HG02571 (cell line): Measurements from ENCODE around the gene INPP5E.

ENCODE experiments used
- ATAC-seq: cut with Tn5 transposase; IDR thresholded peaks from one replicate; pipeline ENCODE4 v1.9.1; 2021; ENCODE audit warnings: mild to moderate bottlenecking, moderate library complexity; ENCODE audit not compliant: unreplicated experiment

INPP5E gene

DNA sequence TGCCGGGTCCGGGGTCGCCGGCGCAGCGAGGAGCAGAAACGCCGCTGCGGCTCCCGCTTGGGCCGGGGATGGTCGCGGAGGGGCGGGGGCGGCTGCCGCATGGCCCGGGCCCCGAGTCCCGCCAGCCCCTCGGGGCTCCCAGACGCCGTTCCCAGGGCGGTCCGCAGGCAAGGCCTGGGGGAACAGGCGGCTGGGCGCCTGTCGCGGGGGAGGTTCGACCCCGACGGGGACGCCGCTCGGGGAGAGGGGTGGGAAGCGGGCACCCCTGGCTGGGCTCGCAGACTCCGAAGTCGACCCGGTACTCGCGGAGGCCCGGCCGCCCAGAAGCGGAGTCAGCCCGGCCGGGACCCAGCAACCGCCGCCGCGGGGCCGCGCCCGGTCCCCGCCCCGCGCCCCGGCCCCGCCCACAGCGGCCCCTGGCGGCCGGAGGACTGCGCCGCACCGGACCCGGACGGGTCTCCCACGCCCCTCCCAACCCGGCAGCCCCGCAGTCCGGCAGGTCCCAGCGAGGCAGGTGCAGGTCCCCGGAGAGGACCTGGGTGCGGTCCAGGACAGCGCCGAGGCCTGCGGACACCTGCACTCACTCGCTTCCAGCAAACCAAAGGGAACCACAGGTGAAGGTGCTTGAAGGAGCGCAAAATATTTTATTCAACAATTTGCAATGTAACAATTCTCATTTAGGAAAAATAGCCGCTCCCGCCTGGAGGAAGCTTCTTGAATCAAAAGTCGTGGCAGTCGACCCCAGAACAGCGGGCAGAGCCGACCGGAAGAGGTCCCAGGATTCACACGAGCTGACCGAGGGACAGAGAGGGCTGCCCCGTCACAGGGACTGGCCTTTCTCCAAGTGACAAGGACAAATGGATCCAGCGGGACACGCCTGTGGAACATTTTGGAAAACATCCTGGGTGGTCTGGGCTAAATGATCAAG lies at the start of gene INPP5E:
Gene INPP5E (minus strand): TSS at position 365 of the 928 bp plus-strand sequence. CDS start 426 bp downstream, outside the sequence.
- ATAC-seq, result peak; percentile 55

DNA sequence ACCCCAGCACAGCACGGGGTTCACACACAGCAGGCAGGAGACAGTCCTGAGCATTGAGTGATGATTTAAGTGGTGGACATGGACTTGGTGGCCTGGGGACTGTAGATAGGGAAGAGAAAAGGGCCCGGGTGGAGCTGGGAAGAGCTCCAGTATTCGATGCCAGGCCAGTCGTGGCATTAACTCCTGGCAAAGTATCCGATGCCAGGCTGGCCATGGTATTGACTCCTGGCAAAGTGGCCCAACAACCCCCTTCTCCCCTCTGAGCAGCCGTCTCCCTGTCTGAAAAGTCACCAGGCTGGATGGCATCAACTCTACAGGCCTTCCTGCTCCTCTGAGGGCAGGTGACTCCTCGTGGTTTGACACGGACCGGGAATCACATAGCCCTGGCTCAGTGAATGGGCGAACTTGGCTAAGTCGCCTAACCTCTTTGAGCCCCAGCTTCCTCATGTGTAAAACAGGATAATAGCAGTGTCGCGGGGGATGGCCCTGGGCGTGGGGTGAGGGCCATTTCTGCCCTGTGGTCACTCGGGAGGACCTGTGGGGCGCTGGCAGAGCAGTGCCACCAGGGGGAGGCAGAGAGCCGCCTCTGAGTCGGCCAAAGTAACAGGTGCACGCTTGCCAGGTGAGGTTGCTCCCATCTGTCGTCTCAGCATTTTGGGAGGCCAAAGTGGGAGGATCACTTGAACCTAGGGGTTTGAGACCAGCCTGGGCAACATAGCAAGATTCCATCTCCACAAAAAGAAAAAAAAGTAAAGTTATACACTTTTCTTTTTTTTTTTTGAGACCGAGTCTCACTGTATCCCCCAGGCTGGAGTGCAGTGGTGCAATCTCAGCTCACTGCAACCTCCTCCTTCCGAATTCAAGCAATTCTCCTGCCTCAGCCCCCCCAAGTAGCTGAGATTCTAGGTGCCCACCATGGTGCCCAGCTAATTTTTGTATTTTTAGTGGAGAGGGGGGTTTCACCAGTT lies 48.9 kb upstream of the INPP5E start:
- no peak for ATAC-seq

GRCh38 chr9:136487672-136488071 lies 48.0 kb upstream of the INPP5E start:
- ATAC-seq, result no peak

GRCh38 chr9:136486823-136487620 lies 47.4 kb upstream of the INPP5E start:
- no peak for ATAC-seq

DNA sequence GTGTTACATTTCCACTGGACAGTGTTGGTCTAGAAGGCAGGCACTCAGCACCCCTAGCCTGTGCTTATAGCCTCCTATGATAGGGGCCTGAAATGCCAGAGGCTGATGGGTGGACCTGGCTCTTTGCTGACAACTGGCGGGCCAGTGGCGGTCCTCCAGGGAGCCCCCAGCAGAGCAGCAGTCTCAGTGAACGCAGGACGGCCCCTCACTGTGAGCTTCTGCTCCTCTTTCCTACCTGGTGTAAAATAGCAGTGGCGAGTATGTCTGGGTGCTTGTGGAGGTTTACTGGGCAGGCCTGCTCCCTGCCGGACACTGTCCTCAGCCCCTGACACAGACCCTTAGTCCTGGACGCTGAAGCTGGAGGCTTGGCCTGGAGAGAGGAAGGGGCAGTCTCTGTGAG lies 46.5 kb upstream of the INPP5E start:
- no peak for ATAC-seq

- ATAC-seq, result no peak
Observed at GRCh38 chr9:136485049-136486045, 45.7 kb upstream of the INPP5E start.

- ATAC-seq, result no peak
Observed at GRCh38 chr9:136484153-136485048, 44.8 kb upstream of the INPP5E start.

- ATAC-seq, result peak; percentile 59
Observed at GRCh38 chr9:136483589-136484152, 44.0 kb upstream of the INPP5E start.

GRCh38 chr9:136482793-136483588 lies 43.3 kb upstream of the INPP5E start, which contains the start of gene SEC16A:
Gene SEC16A (minus strand): TSS chr9:136483040. CDS start chr9:136477615, 5,425 bp downstream.
- peak; percentile 50 for ATAC-seq

GRCh38 chr9:136482046-136482792 lies 42.6 kb upstream of the INPP5E start:
- no peak for ATAC-seq

DNA sequence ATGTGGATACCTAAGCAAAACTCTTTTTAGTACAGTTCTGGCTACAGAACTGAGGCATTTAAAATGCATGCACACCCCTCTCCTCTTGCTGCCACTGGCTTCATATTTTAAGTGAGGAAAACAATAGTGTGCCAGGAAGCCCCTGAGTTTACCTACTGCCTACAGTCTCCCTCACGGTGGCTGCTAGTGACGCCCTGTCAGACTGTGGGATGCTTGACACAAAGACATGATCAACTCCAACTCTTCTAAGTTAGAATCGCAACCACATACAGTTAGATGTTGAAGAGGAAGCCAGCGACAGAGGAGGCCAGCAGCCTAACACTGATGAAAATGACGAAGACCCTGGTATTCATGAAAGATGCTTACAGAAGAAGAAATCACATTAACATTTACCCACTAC lies 41.9 kb upstream of the INPP5E start:
- no peak for ATAC-seq

DNA sequence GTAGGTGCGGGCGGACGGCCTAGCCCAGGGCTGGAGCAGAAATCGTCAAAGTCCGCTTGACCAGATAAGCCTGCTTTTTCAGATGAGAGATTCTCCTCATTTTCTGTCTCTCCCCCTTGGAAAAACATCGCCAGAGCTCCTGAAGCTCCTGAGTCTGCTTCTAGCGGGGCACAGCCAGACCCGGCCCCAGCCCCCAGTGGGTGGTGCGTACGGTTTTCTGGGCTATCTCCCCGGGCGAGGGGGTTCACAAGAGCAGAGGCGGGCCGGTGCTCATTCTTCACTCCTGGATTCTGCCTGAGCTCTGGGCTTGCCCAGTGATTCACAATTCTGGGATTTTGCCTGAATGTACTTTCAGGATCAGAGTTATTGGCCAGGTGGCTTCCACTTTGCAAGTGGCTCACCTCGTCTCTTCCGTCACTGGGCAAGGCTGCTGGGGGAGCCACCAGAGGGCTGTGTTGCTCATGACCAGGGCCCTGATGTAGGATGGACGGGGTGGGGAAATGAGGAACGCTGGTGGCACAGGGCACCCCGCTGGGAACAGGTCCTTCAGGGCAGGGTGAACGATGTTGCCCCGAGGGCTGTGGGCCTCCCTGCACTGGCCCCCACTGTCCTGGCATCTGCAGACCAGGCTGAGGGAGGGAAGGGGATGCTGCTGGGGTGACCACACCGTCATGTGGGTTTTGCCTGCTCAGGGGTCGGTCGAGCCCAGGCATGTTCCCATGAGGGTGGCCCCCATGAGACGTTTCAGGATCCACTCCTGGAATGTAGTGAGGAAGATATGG lies 36.9 kb upstream of the INPP5E start:
- no peak for ATAC-seq

- ATAC-seq, result no peak
Observed at GRCh38 chr9:136474974-136475865, 35.6 kb upstream of the INPP5E start.

GRCh38 chr9:136474021-136474640 lies 34.5 kb upstream of the INPP5E start:
- no peak for ATAC-seq
